ENCODE results near the gene HABP4. TPM values are rescaled to one million over a fixed set of nuclear protein-coding genes. Genes with fewer than 3 reads are reported as not detected.

The HABP4 gene, protein sequence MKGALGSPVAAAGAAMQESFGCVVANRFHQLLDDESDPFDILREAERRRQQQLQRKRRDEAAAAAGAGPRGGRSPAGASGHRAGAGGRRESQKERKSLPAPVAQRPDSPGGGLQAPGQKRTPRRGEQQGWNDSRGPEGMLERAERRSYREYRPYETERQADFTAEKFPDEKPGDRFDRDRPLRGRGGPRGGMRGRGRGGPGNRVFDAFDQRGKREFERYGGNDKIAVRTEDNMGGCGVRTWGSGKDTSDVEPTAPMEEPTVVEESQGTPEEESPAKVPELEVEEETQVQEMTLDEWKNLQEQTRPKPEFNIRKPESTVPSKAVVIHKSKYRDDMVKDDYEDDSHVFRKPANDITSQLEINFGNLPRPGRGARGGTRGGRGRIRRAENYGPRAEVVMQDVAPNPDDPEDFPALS
- 2.4 TPM for total RNA-seq

DNA sequence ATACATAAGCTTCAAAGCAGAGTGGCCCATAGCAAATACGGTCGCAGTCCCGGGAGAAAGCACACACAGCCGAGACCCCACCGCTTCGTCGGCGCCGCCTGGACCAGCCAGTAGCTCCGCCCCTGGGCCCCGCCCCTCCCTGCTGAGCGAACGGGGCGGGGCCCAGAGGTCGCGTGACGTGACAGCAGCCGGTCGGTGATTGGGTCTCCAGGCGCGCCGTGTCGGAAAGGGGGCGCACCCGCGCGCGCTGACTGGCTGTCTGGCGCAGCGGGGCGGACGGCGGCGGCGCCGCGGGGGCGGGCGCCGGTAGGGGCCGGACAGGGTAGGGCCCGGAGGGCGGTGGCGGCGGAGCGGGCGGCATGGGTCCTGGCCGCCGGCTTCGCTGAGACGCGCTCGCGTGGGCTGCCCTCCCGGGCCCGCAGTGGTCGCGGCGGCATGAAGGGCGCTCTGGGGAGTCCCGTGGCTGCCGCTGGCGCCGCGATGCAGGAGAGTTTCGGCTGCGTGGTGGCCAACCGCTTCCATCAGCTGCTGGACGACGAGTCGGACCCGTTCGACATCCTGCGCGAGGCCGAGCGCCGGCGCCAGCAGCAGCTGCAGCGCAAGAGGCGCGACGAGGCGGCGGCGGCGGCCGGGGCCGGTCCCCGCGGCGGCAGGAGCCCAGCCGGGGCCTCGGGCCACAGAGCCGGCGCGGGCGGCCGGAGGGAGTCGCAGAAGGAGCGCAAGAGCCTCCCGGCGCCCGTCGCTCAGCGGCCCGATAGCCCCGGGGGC is at the start of gene HABP4:
HABP4 (plus strand) TSS at position 325 of the 768 bp plus-strand sequence; CDS start at position 436, 111 bp downstream.
- peak; percentile 98 for ATAC-seq

DNA sequence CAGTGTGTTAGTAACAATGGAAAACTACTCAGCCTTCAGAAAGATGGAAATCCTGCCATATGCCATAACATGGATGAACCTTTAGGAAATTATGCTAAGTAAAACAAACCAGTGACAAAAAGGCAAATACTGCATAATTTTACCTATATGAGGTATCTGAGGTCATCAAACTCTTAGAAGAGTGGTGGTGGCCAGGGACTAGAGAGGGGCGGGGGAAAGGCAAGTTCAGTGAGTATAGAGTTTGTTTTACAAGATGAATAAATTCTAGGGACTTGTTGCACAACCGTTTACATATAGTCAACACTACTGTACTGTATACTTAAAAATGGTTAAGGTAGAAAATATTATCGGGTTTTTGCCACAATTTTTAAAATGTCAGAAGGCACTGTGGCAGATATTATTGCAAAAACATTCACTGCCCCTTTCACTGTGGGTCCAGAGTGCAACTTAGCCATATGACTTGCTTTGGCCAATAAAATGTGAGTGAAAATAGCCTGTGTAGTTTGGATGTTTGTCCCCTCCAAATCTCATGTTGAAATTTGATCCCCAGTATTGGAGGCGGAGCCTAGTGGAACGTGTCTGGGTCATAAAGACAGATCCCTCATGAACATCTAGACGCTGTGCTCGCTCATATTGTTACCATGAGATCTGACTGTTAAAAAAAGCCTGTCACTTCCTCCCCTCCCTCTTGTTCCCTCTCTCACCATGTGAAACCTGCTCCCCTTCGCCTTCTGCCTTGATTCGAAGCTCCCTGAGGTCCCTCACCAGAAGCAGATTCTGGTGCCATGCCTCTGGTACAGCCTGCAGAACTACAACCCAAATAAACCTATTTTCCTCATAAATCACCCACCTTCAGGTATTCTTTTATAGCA is 41.3 kb upstream of the HABP4 start:
- no peak for DNase-seq (ENCODE audit: low spot score)
- ATAC-seq: peak; percentile 80

More for the DNA sequence above, at the start of gene HABP4:
- peak; percentile 97 for DNase-seq (ENCODE audit: low spot score)

DNA sequence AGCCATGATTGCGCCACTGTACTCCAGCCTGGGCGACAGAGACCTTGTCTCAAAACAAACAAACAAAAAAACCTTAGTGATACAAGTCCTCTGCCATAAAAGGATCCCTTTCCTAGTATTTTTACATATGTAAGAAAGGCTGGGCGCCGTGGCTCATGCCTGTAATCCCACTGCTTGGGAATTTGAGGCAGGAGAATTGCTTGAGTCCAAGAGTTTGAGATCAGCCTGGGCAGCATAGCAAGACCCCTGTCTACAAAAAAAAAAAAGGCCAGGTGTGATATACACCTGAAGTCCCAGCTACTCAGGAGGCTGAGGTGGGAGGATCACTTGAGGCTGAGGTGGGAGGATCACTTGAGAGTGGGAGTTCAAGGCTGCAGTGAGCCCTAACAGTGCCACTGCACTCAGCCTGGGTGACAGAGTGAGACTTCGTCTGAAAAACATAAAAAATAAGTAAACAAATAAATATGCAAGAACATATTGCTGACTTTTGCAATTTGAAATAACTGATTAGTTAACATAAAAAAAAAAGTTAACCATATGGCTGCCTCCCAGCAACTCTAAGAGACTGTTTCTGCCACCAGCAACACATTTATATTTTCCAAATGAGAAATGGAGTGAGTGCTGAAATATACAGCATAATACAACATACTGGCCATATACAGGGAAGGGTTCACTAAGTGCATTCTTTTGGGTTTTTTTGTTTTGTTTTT is 38.7 kb upstream of the HABP4 start:
- ATAC-seq (no peak), DNase-seq (ENCODE audit: low spot score) (no peak)

DNA sequence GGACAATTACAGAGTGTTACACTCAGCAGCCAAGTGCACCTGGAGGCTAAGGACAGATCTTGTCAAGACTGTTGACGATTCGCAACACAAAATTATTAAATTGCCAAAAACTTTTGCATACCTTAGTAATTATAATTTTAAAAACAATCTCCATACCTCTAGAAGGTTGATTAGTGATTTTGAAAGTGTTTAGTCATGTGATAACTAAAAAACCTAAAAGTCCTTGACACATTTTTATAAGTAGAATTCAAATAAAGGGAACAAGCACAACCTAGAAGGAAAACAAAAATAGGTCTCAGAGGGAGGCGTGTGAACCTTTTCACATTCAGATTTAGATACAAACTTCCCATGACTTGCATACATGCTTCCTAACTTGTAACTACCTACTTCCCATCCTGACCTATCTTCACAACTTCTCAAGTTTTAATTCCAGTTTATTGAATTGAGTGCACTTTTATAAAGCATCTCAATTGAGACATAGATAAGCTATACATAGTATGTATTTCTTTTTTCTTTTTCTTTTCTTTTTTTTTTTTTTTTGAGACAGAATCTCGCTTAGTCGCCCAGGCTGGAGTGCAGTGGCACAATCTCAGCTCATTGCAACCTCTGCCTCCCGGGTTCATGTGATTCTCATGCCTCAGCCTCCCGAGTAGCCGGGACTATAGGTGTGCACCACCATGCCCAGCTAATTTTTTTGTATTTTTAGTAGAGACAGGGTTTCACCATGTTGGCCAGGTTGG is 37.6 kb upstream of the HABP4 start:
- no peak for ATAC-seq
- no peak for DNase-seq (ENCODE audit: low spot score)

DNA sequence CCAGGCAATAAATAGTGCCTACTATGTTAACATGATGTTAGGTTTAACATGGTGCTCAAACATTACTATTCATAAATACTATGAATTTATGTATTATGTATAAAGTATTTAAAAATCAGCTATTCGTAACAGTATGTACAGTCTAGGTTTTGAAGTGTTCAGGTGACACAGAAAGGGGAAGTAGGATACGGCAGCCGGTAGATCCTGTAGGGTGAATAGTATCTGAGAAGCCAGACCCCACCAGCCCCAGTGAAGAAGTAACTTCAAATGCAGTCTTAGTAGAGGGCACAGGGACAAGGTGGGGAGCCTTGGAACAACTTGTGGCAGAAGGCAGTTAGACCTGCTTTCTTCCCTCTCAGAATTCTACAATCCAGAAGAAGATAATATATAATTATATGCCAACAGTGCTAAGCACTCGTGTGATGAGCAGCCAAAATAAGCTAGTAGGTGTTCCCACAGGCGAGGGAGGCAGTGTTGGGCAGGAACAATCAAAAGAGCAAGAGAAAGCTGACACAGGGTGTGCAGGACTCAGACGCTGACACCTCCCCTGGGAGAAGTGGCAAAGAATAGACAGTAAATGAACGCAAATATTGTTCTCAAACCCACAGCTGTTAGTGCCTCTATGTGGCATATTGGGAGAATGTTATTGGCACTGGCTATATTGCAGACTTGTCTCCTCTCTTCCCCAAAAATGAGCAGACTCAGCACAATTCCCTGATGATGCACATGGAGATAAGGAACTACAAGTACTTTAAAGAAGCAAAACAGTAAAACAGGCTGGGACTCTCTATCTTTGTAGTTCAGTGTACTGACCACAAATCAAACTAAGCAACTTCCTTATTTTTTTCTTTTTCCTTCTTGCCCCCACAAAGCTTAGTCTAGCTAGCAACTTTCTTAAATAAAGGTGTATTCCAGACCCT is 36.4 kb upstream of the HABP4 start:
- ATAC-seq (no peak), DNase-seq (ENCODE audit: low spot score) (no peak)

DNA sequence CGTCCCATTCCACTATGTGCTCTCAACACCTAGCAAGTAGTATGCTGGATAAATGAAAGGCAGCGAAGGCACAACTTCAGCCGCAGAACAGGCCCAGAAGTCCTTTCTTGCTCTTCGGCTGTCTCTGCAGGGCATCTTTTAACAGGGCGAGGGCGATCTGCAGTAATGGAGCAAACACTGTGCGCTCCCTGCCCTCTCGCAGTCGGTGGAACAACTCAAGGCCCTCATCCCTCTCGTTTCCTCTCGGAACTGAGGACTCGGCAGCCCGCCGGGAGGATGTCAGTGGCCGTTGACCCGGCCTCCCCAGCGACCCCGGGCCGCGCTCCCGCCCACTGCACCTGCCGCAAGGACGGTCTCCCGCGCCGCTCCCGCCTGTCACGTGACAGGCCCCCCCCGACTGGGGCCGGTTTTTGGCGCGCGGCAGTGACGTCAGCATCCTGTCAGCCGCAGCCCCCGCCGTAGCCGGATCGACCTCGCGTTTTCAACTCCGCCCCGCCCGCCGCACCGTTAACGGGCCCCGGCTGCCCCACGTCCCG is 32.9 kb upstream of the HABP4 start:
- ATAC-seq (peak; percentile 38), DNase-seq (ENCODE audit: low spot score) (peak; percentile 95)

DNA sequence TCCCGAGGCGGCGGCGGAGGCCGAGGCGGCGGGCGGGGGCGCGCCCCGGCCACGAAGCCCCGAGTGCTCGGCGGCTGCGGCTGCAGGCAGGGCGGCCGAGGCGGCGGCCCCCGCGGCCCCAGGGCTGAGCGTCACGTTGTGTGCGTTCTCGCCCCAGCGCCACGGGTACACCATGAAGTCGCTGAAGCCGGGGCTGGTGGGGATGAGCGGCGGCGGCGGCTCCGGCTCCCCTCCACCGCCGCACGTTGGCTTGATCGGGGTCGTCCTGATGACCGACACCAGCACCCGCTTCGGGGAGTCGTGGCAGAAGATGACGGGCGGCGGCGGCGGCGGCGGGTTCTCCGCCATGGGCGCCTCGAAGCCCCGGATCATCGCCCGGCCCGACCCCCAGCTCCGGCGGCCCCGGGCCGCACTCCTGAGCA is 32.3 kb upstream of the HABP4 start:
- no peak for ATAC-seq
- peak; percentile 58 for DNase-seq (ENCODE audit: low spot score)

DNA sequence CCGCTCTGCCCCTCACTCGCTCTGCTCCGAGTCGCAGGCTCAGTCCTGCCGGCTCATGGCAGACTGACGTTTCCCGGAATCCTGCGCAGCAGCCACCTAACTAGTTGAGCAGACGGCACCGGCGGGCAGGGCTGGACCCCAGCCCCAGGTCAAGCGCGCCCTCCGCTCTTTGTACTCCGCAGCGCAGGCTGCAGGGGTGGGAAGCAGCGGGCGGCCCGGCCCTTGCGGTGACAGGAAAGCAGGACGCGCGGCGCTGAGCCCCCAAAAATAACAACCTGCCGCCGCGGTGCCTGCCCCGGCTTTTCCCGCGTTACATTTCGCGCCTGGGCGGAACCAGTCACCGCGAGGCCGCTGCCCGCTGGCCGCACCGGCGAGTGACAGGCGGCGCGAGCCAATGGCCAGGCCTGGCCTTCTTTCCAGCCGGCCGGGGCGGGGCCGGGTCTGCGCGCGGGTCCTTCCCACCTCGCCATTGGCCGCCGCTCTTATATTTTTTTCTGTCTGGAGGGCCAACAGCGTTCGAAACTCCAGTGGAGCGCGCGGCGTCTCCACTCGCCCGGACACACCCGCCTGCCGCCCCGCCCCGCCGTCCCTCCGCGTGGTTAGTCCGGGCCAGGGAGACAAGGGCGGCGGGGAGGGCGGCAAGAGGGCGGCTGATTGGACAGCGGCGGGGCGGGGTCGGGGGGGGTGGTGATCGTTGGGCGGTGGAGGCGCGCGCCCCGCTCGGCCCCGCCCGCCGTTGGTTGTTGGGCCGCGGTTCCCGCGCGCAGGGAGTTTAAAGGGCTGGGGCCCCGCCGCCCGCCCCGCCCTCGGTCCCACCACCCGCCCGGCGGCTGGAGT is 31.7 kb upstream of the HABP4 start, which contains the start of gene ZNF367:
ZNF367 (minus strand) TSS at position 288 of the 837 bp plus-strand sequence. CDS start 338 bp downstream, outside the sequence.
- ATAC-seq: peak; percentile 77
- DNase-seq (ENCODE audit: low spot score): peak; percentile 98

DNA sequence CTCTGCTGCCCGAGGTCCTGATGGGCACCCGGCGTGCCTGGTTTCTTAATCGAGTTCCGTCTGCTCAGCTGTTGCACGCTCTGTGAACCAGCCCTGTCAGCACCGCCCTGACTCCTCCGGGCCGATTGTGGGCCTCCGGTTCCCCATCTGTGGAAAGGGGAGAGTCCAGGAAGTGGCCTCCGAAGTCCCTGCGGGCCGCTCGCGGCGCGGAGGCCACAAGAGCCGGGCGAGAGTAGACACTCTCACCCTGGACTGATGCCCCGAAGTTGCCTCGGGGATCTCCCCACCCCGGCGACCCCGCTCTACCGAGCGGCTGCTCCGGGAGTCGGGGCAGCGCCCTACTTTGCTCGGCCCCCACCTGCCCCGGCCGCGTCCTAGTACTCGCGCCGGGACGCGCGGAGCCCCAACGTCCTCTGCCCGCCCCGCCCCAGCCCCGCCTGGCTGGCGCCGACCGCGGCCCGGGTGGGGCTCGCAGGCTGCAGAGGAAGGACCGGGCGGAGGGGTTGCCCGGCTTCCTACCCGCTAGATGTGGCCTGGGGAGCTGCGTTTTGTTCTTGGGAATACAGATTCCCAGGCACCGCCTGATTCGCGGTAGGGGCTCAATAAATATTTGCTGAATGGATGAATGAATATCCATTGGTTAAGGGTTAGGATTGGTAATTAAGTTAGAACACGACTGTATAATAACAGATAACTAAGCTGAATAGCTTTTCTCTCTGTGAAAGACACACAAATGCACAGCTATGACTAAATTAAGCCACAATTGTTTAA is 30.9 kb upstream of the HABP4 start:
- ATAC-seq (peak; percentile 70), DNase-seq (ENCODE audit: low spot score) (peak; percentile 83)

DNA sequence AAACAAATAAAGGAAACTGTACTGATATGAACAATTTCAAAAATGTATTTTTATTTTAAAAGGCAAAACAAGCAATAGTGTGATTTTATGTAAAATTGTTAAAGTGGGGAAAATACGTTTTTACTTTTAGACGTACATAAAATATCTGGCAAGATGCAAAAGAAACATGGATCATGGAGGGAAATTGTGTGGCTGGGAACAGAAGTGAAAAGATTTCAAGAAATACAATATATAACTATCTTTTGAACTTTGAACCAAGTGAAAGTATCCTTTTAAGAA is 30.3 kb upstream of the HABP4 start:
- DNase-seq (ENCODE audit: low spot score): no peak
- ATAC-seq: no peak

DNA sequence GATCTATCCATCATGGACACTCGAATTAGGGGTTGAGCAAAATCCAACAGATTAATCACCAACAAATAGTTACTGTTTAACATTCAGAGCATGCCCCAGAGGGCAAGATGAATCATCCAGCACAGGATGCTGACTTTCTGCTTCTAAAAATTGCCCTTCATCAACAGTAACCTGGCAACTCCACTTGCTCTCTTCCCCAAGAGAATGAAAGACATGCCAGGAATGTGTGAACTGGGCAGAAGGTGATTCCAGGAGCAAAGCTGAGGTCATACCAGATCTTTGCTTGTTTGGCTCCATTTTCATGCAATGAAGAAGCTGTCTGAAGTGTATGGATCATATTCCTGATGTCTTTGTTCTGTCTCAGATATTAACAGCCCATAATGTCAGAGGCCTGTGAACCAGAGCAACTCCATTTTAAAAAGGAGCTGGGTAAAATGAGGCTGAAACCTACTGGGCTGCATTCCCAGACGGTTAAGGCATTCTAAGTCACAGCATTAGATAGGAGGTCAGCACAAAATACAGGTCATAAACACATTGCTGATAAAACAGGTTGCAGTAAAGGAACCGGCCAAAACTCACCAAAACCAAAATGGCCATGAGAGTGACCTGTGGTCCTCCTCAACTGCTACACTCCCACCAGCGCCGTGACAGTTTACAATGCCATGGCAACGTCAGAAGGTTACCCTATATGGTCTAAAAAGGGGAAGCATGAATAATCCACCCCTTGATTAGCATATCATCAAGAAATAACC is 29.3 kb upstream of the HABP4 start:
- ATAC-seq (peak; percentile 27), DNase-seq (ENCODE audit: low spot score) (peak; percentile 70)

DNA sequence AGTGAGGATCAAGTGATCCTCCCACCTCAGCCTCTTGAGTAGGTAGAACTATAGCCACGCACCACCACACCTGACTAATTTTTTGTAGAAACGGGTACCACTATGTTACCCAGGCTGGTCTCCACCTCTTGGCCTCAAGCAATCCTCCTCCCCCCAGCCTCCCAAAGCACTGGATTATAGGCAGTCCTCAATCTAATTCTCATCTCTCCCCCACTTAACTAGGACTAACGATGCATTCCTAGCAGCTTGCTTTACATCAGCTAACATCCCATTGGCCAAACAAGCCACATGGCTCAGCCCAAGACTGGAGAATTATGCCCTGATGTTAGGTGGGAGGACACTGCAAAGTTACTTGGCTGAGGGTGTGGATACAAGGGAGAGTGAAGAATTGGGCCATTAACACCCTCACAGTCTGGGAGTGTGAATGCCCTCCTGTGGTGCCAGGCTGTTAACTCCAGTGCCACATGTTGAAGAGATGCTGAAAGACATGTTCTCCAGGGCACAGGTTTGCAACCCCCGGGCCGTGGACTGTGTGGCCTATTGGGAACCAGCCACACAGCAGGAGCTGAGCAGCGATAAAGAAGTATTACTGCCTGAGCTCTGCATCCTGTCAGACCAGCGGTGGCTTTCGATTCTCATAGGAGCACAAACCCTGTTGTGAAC is 26.5 kb upstream of the HABP4 start:
- ATAC-seq (no peak), DNase-seq (ENCODE audit: low spot score) (no peak)

DNA sequence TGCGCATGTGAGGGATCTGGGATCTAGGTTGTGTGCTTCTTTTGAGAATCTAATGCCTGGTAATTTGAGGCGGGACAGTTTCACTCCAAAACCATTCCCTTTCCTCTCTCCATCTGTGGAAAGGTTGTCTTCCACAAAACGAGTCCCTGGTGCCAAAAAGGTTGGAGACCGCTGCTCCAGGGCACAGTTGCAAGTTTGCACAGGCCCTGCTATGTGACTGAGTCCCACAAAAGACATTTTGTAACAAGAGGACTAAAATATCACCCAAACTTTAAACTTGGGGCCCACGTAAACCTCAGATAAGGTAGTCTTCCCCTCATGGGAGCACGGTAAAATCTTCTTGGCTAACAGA is 26.0 kb upstream of the HABP4 start:
- DNase-seq (ENCODE audit: low spot score): no peak
- ATAC-seq: no peak

DNA sequence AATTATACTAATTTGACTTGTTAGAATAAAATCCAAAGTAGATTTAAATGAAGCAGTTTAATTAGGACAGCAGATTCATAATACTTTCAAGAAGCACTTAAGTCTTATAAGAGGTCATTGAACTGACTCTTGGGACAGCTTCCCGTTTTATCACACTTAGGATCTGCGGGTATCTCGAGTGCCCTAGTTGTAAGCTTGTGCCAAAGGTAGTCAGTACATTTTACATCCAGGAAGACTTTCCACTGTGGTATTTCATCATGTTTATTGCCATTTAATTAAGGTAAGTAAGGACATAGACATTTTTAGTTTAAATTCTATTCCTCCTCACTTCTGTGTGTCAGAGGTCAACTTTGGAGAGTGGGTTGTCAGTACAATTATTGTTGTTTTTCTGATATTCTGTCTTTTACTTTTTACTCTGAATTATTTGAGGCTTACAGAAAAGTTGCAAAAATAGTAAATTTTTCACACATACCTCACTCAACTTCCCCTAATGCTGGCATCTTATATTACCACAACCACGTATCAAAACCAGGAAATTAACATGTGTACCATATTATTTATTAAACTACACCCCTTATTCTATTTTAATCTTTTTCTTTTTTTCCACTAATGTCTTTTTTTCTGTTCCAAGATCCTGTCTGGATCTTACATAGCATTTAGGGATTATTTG is 24.3 kb upstream of the HABP4 start:
- ATAC-seq: no peak
- DNase-seq (ENCODE audit: low spot score): no peak

DNA sequence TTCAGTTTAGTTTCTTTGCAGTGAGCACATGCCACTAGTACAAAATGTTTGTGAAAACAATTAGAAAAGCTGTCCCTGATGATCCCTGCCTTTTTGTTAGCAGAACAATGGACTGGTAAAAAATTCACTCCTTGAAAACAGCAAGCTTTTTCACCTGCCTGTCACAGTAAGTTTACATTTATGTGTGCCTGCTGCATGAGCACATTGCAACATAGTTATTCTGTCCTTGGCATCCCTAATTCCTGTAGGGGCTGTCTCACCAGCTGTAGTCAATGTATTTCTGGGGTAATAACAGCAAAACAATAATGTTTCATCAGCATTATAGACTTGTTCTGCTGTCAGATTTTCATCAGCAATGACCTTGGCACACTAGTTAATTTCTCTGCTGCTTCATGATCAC is 20.2 kb upstream of the HABP4 start:
- ATAC-seq: no peak
- no peak for DNase-seq (ENCODE audit: low spot score)

All from left lobe of liver (tissue), 2 donors.